Sigmoid colon (tissue), 7 donors: ENCODE results near the gene POT1. TPM values are rescaled to one million over a fixed set of nuclear protein-coding genes. Genes with fewer than 3 reads are reported as not detected.

Source experiments
- DNase-seq: peaks from one replicate; pipeline ENCODE4 v3.0.0-alpha.2; 2019
- H3K27ac ChIP-seq, 4 donors: fragments of 200-600 bp; sonication (generic); one replicate each; pipeline ENCODE4 v1.5.1; 2016 to 2019; ENCODE audit warnings: mild to moderate bottlenecking in 1 of 4
- H3K27me3 ChIP-seq, 3 donors: fragments of 200-600 bp; sonication (generic); one replicate each; pipeline ENCODE4 v1.5.1; 2019; ENCODE audit warnings: mild to moderate bottlenecking in 1 of 3
- H3K36me3 ChIP-seq, 4 donors: fragments of 200-600 bp; sonication (generic); one replicate each; pipeline ENCODE4 v1.5.1; 2016 to 2019
- H3K4me1 ChIP-seq, 4 donors: fragments of 200-600 bp; sonication (generic); one replicate each; pipeline ENCODE4 v1.5.1; 2017 to 2019
- H3K4me3 ChIP-seq, 4 donors: fragments of 200-600 bp; sonication (generic); one replicate each; pipeline ENCODE4 v1.5.1; 2017 to 2019; ENCODE audit warnings: mild to moderate bottlenecking in 2 of 4, moderate library complexity in 1 of 4
- H3K9me3 ChIP-seq, 4 donors: fragments of 200-600 bp in 3 of 4; sonication (generic) in 3 of 4; one replicate each; pipeline versions ENCODE4 v1.5.1 to v1.6.1; 2013 to 2019
- EP300 ChIP-seq, 4 donors: sonication (generic); formaldehyde crosslinking; IDR thresholded peaks; one replicate each; pipeline ENCODE4 v1.6.1; 2017; ENCODE audit warnings: antibody characterized with exemption in 4 of 4
- POLR2A ChIP-seq, 2 donors: fragments of 450-650 bp; IDR thresholded peaks; one replicate each; pipeline ENCODE4 v1.6.1; 2016; ENCODE audit warnings: antibody characterized with exemption in 2 of 2, mild to moderate bottlenecking in 2 of 2, moderate library complexity in 2 of 2
- POLR2AphosphoS5 ChIP-seq, 4 donors: sonication (generic); formaldehyde crosslinking; IDR thresholded peaks; one replicate each; pipeline ENCODE4 v1.6.1; 2017; ENCODE audit warnings: antibody characterized with exemption in 4 of 4
- WGBS, 2 donors: extraction: QIAGEN DNeasy Blood & Tissue Kit; methylation state at CpG; one replicate each; pipeline ENCODE4 v1.1.7; 2013; 5-methylcytosine and 5-hydroxymethylcytosine counted together
- intact Hi-C: fragments of 100-400 bp; cut with DNase I; formaldehyde crosslinking; loops from one replicate; pipeline ENCODE4 v1.15.1; 2023
- polyA plus RNA-seq, 3 donors: library from polyadenylated mRNA; stranded (reverse); fragments of 200-250 nt; gene quantifications; one replicate each; pipeline ENCODE4 v1.2.3, GENCODE V29; 2013
- total RNA-seq, 4 donors: library from RNA; depleted of rRNA; stranded (reverse); fragments of >200 nt; gene quantifications; one replicate each; pipeline ENCODE4 v1.1.0, GENCODE V29; 2016
- TF ChIP-seq, protein P1 (sequence below), 4 experiments: fragments of 450-650 bp in 3 of 4; fragments of 200-600 bp in 1 of 4; IDR thresholded peaks; one replicate each; pipeline ENCODE4 v1.5.1; 2016 to 2019; ENCODE audit warnings: antibody characterized with exemption in 4 of 4, mild to moderate bottlenecking in 3 of 4, moderate library complexity in 2 of 4
- donor health status: healthy with polysubstance abuse.
- donor health status: Bipolar disorder and iron deficiency.
- donor health status: healthy.

POT1 gene
- total and polyA plus RNA-seq, 7 donors, result 3.6 to 26.2 (median 18.9) TPM

DNA sequence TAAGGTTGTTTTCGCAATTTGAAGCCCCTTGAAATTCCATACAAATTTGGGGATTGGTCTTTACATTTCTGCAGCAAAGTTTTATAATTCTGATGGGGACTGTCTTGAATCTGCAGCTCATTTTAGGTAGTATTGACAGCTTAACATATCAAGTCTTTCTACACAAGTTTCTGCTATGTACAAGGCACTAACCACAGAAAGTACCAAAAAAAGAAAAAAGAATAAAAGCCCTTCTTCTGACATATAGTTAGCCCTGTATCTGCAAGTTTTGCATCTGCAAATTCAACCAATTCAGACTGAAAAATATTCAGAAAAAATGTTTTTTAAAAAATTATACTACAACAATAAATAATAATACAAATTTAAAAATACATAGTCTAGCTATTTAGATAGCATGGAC, 15.3 kb downstream of the POT1 start:
- intact Hi-C loops, result no loop called here
- peaks cover 0 to 11% (median 0%) of the 10 kb centered on the region in 4 donors for H3K36me3 ChIP-seq
- DNase-seq, result no peak
- H3K27me3 ChIP-seq, result no peaks in the 10 kb centered on the region
- H3K9me3 ChIP-seq, result no peaks in the 10 kb centered on the region
- WGBS, 2 donors, result 60 to 96% methylated on average over 1 of the region's 1 CpG
- H3K4me3 ChIP-seq, result no peak overlapping the region
- no peak overlapping the region for H3K27ac ChIP-seq
- TF ChIP-seq POLR2AphosphoS5 (IDR thresholded peaks at IDR 0.05), result no peak
- no peak for TF ChIP-seq EP300 (IDR thresholded peaks at IDR 0.05)
- TF ChIP-seq, protein P1, sequence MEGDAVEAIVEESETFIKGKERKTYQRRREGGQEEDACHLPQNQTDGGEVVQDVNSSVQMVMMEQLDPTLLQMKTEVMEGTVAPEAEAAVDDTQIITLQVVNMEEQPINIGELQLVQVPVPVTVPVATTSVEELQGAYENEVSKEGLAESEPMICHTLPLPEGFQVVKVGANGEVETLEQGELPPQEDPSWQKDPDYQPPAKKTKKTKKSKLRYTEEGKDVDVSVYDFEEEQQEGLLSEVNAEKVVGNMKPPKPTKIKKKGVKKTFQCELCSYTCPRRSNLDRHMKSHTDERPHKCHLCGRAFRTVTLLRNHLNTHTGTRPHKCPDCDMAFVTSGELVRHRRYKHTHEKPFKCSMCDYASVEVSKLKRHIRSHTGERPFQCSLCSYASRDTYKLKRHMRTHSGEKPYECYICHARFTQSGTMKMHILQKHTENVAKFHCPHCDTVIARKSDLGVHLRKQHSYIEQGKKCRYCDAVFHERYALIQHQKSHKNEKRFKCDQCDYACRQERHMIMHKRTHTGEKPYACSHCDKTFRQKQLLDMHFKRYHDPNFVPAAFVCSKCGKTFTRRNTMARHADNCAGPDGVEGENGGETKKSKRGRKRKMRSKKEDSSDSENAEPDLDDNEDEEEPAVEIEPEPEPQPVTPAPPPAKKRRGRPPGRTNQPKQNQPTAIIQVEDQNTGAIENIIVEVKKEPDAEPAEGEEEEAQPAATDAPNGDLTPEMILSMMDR (IDR thresholded peaks at IDR 0.05), result no peak
- TF ChIP-seq POLR2A (IDR thresholded peaks at IDR 0.05), result no peak
- no peaks in the 10 kb centered on the region for H3K4me1 ChIP-seq

GRCh38 chr7:124912972-124913371, 16.7 kb downstream of the POT1 start:
- H3K27me3 ChIP-seq, result no peaks in the 10 kb centered on the region
- no peak overlapping the region for H3K4me3 ChIP-seq
- peaks cover 0 to 11% (median 0%) of the 10 kb centered on the region in 4 donors for H3K36me3 ChIP-seq
- no peak for DNase-seq
- H3K27ac ChIP-seq, result no peak overlapping the region
- H3K9me3 ChIP-seq, result no peaks in the 10 kb centered on the region
- TF ChIP-seq POLR2A (IDR thresholded peaks at IDR 0.05) (no peak), EP300 (IDR thresholded peaks at IDR 0.05) (no peak), POLR2AphosphoS5 (IDR thresholded peaks at IDR 0.05) (no peak)
- TF ChIP-seq, protein P1 (IDR thresholded peaks at IDR 0.05), result no peak
- 97% methylated on average over 4 of the region's 4 CpGs for WGBS, 2 donors
- intact Hi-C loops, result no loop called here
- H3K4me1 ChIP-seq, result no peaks in the 10 kb centered on the region

DNA sequence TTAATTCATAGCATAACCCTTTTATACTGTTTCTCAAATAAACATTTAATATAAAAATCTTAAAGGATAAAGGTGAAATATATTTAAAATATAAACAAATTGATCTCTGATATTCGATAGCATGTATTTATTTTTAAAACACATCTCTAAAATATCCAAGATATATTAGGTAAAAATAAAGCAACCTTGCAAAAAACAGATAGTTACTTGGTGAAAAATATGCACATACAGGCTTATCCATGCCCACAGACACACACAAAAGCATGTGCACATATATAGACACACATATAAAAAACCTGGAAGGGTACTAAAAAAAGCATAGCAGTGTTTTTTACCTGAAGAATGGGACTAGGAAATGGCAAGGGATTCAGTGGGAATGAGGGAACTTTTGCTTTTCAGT, 19.8 kb downstream of the POT1 start:
- H3K4me1 ChIP-seq, result peaks cover 0 to 3% (median 0%) of the 10 kb centered on the region in 4 donors
- H3K27me3 ChIP-seq, result no peaks in the 10 kb centered on the region
- TF ChIP-seq POLR2AphosphoS5 (IDR thresholded peaks at IDR 0.05) (no peak), EP300 (IDR thresholded peaks at IDR 0.05) (no peak), POLR2A (IDR thresholded peaks at IDR 0.05) (no peak)
- TF ChIP-seq, protein P1 (IDR thresholded peaks at IDR 0.05), result no peak
- DNase-seq, result no peak
- H3K36me3 ChIP-seq, result peaks cover 0 to 5% (median 0%) of the 10 kb centered on the region in 4 donors
- intact Hi-C loops, result no loop called here
- no peak overlapping the region for H3K4me3 ChIP-seq
- no peak overlapping the region for H3K27ac ChIP-seq
- no peaks in the 10 kb centered on the region for H3K9me3 ChIP-seq
- WGBS, 2 donors, result 32 to 47% methylated on average over 1 of the region's 1 CpG

GRCh38 chr7:124908259-124908658, 21.4 kb downstream of the POT1 start:
- Histone ChIP-seq H3K9me3 (no peaks in the 10 kb centered on the region), H3K4me1 (peaks cover 0 to 3% (median 0%) of the 10 kb centered on the region in 4 donors), H3K27me3 (no peaks in the 10 kb centered on the region), H3K36me3 (no peaks in the 10 kb centered on the region), H3K4me3 (no peak overlapping the region), H3K27ac (no peak overlapping the region)
- no peak for DNase-seq
- intact Hi-C loops, result no loop called here
- no peak for TF ChIP-seq EP300 (IDR thresholded peaks at IDR 0.05)
- TF ChIP-seq, protein P1 (IDR thresholded peaks at IDR 0.05), result no peak
- no peak for TF ChIP-seq POLR2A (IDR thresholded peaks at IDR 0.05)
- no peak for TF ChIP-seq POLR2AphosphoS5 (IDR thresholded peaks at IDR 0.05)

DNA sequence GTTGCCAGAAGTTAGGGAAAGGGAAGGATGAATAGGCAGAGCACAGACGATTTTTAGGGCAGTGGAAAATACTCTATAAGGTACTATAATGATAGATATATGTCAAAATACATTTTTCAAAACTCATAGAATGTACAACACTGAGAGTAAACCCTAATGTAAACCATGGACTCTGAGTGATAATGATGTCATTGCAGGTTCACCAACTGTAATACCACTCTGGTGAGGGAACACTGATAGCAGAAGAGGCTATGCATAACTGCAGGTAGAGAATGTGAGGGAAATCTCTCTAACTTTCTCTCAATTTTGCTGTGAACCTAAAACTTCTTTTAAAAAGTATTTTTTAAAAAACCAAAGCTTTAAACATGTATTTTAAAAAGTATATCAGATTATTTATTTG, 22.1 kb downstream of the POT1 start:
- TF ChIP-seq EP300 (IDR thresholded peaks at IDR 0.05) (no peak), POLR2AphosphoS5 (IDR thresholded peaks at IDR 0.05) (no peak), POLR2A (IDR thresholded peaks at IDR 0.05) (no peak)
- TF ChIP-seq, protein P1 (IDR thresholded peaks at IDR 0.05), result no peak
- WGBS, 2 donors, result 69 to 81% methylated on average over 1 of the region's 1 CpG
- no peak for DNase-seq
- Histone ChIP-seq H3K36me3 (no peaks in the 10 kb centered on the region), H3K4me3 (no peak overlapping the region), H3K9me3 (no peaks in the 10 kb centered on the region), H3K4me1 (peaks cover 0 to 3% (median 0%) of the 10 kb centered on the region in 4 donors), H3K27me3 (no peaks in the 10 kb centered on the region), H3K27ac (no peak overlapping the region)
- intact Hi-C loops, result no loop called here
